Measurements from ENCODE around the gene CACNB2. TPM values are rescaled to one million over a fixed set of nuclear protein-coding genes. Genes with fewer than 3 reads are reported as not detected.

The CACNB2 gene
- total RNA-seq, 1 experiment from 2014 or later: not detected

DNA sequence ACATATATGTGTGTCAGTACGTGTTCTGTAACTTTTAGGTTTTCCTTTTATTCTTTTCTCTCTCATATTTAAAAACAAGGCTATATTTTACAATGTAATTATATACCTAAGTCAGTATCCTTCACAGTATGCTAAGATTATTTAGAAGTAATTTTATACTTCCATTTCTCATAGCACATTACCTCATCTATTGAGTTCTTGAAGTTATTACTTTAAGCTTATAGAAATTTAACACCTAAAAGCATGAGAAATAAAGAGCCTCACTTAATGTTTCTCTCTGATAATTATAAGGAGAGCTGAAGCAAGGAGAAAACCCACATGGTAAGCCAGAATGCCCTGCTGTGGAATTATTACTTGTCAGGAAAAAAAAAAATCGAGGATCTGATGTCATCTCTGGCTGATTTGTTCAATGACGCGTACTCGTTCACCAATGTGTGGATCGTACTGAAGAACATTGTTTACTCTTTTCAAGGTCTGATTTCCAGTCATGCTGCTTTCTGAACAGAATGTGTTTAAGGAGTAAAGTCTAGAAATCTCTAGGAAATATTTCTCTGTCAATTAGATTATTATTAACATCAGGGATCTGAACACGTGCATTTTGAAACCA is 21.9 kb downstream of the CACNB2 start:
- no peaks in the 10 kb centered on the region for H3K9me2 ChIP-seq (ENCODE audit: insufficient read depth)
- H3K4me2 ChIP-seq: no peak overlapping the region
- POLR2A ChIA-PET (ENCODE audit: unreplicated experiment): no interaction called here
- DNase-seq: no peak
- no peak overlapping the region for H3K27ac ChIP-seq
- CTCF ChIA-PET: no interaction called here
- H3K4me3 ChIP-seq: no peak overlapping the region
- H2AFZ ChIP-seq: no peak overlapping the region
- intact Hi-C loops (cut with micrococcal nuclease; ENCODE audit: unreplicated experiment): no loop called here
- no peak for TF ChIP-seq EZH2 (IDR thresholded peaks at IDR 0.05; ENCODE audit: low read depth)
- no peak for TF ChIP-seq CTCF (conservative IDR thresholded peaks at IDR 0.05)
- no peaks in the 10 kb centered on the region for H3K27me3 ChIP-seq (ENCODE audit: insufficient read depth, low read depth)
- H3F3A ChIP-seq (ENCODE audit: insufficient read depth, low read depth): no peaks in the 10 kb centered on the region
- H3K36me3 ChIP-seq (ENCODE audit: low read depth): no peaks in the 10 kb centered on the region
- no peaks in the 10 kb centered on the region for H3K9me3 ChIP-seq (ENCODE audit: insufficient read depth, low read depth)
- no peaks in the 10 kb centered on the region for H3K79me2 ChIP-seq (ENCODE audit: low read depth)
- H3K4me1 ChIP-seq (replicated peaks; ENCODE audit: insufficient read depth): no peaks in the 10 kb centered on the region
- H4K20me1 ChIP-seq (ENCODE audit: insufficient read depth): no peaks in the 10 kb centered on the region
- no TSS peak for BruUV-seq (replicated peaks)

DNA sequence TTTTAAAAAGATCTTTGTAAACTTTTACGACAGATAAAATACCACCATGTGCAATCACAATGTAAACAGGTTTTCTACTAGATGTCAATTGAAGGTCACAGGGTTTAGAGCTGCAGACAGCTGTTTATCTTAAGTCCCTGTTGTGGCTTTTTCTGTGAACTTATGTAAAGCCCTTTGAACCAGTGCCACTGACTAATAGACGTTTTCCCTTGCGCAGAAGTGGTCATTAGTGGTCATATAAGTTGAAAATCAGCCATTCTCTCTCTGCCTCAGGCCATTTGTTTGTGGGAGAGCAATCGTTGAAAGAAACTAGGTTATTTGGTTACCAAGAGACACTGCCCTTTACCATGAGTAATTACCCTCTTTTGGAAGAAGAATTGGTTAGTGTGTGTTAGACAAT is 23.9 kb downstream of the CACNB2 start:
- DNase-seq: no peak

DNA sequence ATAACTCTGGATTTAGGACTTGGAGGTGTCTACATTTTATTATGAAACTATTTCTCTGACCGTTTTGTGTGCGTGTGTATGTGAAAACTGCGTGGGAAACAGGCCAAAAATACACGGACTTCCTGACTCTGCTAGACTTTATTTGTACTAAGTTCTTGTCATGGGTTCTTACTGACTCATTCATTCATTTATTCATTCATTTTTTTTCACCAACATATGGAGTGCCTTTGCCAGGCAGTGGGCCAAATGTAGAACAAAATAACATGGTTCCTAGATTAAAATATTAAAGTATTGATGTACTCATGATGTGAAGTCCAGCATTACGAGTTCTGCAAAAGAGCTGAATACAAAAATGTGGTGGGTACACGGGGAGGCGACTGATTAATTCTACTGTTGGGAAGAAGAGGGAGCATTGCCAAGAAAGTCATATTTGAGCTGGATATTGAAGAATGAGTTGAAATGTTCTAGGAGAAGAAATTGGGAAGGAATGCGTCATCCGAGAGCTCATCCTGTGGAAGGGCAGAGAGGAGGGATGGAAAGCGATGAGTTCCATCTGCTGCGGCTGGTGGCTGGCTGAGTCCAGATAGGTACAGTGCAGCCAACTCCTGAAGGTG is 24.6 kb downstream of the CACNB2 start:
- H3K4me3 ChIP-seq: no peak overlapping the region
- H3K27ac ChIP-seq: no peak overlapping the region
- no peak overlapping the region for H2AFZ ChIP-seq
- ChIA-PET CTCF (no interaction called here), POLR2A (ENCODE audit: unreplicated experiment) (no interaction called here)
- intact Hi-C loops (cut with micrococcal nuclease; ENCODE audit: unreplicated experiment): no loop called here
- no TSS peak for BruUV-seq (replicated peaks)
- TF ChIP-seq CTCF (conservative IDR thresholded peaks at IDR 0.05) (no peak), EZH2 (IDR thresholded peaks at IDR 0.05; ENCODE audit: low read depth) (no peak)
- no peaks in the 10 kb centered on the region for H3K36me3 ChIP-seq (ENCODE audit: low read depth)
- H3K79me2 ChIP-seq (ENCODE audit: low read depth): no peaks in the 10 kb centered on the region
- no peaks in the 10 kb centered on the region for H4K20me1 ChIP-seq (ENCODE audit: insufficient read depth)
- H3F3A ChIP-seq (ENCODE audit: insufficient read depth, low read depth): no peaks in the 10 kb centered on the region
- no peaks in the 10 kb centered on the region for H3K9me3 ChIP-seq (ENCODE audit: insufficient read depth, low read depth)
- no peaks in the 10 kb centered on the region for H3K27me3 ChIP-seq (ENCODE audit: insufficient read depth, low read depth)
- H3K4me2 ChIP-seq: no peak overlapping the region
- no peak for DNase-seq
- H3K9me2 ChIP-seq (ENCODE audit: insufficient read depth): no peaks in the 10 kb centered on the region
- no peaks in the 10 kb centered on the region for H3K4me1 ChIP-seq (replicated peaks; ENCODE audit: insufficient read depth)

More for the DNA sequence above, 23.9 kb downstream of the CACNB2 start:
- no TSS peak for BruUV-seq (replicated peaks)
- Histone ChIP-seq H3K27ac (no peak overlapping the region), H3K9me2 (ENCODE audit: insufficient read depth) (no peaks in the 10 kb centered on the region), H3K27me3 (ENCODE audit: insufficient read depth, low read depth) (no peaks in the 10 kb centered on the region), H3K9me3 (ENCODE audit: insufficient read depth, low read depth) (no peaks in the 10 kb centered on the region), H3F3A (ENCODE audit: insufficient read depth, low read depth) (no peaks in the 10 kb centered on the region), H4K20me1 (ENCODE audit: insufficient read depth) (no peaks in the 10 kb centered on the region), H3K79me2 (ENCODE audit: low read depth) (no peaks in the 10 kb centered on the region), H3K4me2 (no peak overlapping the region), H3K36me3 (ENCODE audit: low read depth) (no peaks in the 10 kb centered on the region), H3K4me1 (replicated peaks; ENCODE audit: insufficient read depth) (no peaks in the 10 kb centered on the region), H2AFZ (no peak overlapping the region), H3K4me3 (no peak overlapping the region)
- intact Hi-C loops (cut with micrococcal nuclease; ENCODE audit: unreplicated experiment): no loop called here
- ChIA-PET POLR2A (ENCODE audit: unreplicated experiment) (no interaction called here), CTCF (no interaction called here)
- TF ChIP-seq CTCF (conservative IDR thresholded peaks at IDR 0.05) (no peak), EZH2 (IDR thresholded peaks at IDR 0.05; ENCODE audit: low read depth) (no peak)
